Ascending aorta (tissue), 2 donors: Measurements from ENCODE around the gene BLOC1S3. TPM values are rescaled to one million over a fixed set of nuclear protein-coding genes. Genes with fewer than 3 reads are reported as not detected.

Experiments
- DNase-seq, 2 donors: peaks; one replicate each; pipeline ENCODE4 v3.0.0-alpha.2; 2019; ENCODE audit warnings: low spot score in 2 of 2
- H3K27ac ChIP-seq, 2 donors: fragments of 200-600 bp; sonication (generic); one replicate each; pipeline ENCODE4 v1.5.1; 2016 to 2017; ENCODE audit warnings: mild to moderate bottlenecking in 1 of 2
- H3K27me3 ChIP-seq: fragments of 200-600 bp; sonication (generic); one replicate; pipeline ENCODE4 v1.5.1; 2017
- H3K36me3 ChIP-seq, 2 donors: fragments of 200-600 bp; sonication (generic); one replicate each; pipeline ENCODE4 v1.5.1; 2016
- H3K4me1 ChIP-seq, 2 donors: fragments of 200-600 bp; sonication (generic); one replicate each; pipeline ENCODE4 v1.5.1; 2016 to 2017; ENCODE audit warnings: mild to moderate bottlenecking in 1 of 2
- H3K4me3 ChIP-seq, 2 donors: fragments of 200-600 bp; sonication (generic); one replicate each; pipeline ENCODE4 v1.5.1; 2016 to 2017; ENCODE audit warnings: mild to moderate bottlenecking in 1 of 2
- H3K9me3 ChIP-seq, 2 donors: fragments of 200-600 bp; sonication (generic); one replicate each; pipeline ENCODE4 v1.5.1; 2016
- CTCF ChIP-seq, 3 experiments: fragments of 200-600 bp in 2 of 3; fragments of 450-650 bp in 1 of 3; sonication (generic) in 2 of 3; IDR thresholded peaks; one replicate each; pipeline ENCODE4 v1.5.1; 2016 to 2019; ENCODE audit warnings: antibody characterized with exemption in 3 of 3, mild to moderate bottlenecking in 1 of 3, moderate library complexity in 1 of 3
- intact Hi-C: fragments of 100-400 bp; cut with DNase I; formaldehyde crosslinking; loops from one replicate; pipeline ENCODE4 v1.15.1; 2023
- total RNA-seq: library from RNA; depleted of rRNA; stranded (reverse); fragments of >200 nt; gene quantifications from one replicate; pipeline ENCODE4 v1.1.0, GENCODE V29; 2016

Gene BLOC1S3
- total RNA-seq, 1 donor from 2014 or later = 0.32 TPM

- no peaks in the 10 kb centered on the region for H3K4me1 ChIP-seq
- H3K27me3 ChIP-seq = no peaks in the 10 kb centered on the region
- no peak overlapping the region for H3K27ac ChIP-seq
- TF ChIP-seq CTCF (IDR thresholded peaks at IDR 0.05) = no peak
- H3K9me3 ChIP-seq = no peaks in the 10 kb centered on the region
- no peak overlapping the region for H3K4me3 ChIP-seq
- no peaks in the 10 kb centered on the region for H3K36me3 ChIP-seq
- intact Hi-C loops = no loop called here
- no peak for DNase-seq
These were observed 43.3 kb upstream of the BLOC1S3 start for GRCh38 chr19:45135176-45135885.

- Histone ChIP-seq H3K4me3 (no peak overlapping the region), H3K4me1 (no peaks in the 10 kb centered on the region), H3K27ac (no peak overlapping the region), H3K9me3 (no peaks in the 10 kb centered on the region), H3K36me3 (peaks cover 8 to 11% of the 10 kb centered on the region in 2 donors), H3K27me3 (no peaks in the 10 kb centered on the region)
- intact Hi-C loops = no loop called here
- no peak for DNase-seq
- TF ChIP-seq CTCF (IDR thresholded peaks at IDR 0.05) = no peak
These were observed 41.9 kb upstream of the BLOC1S3 start for GRCh38 chr19:45136507-45137178.

- Histone ChIP-seq H3K36me3 (peaks cover 13 to 17% of the 10 kb centered on the region in 2 donors), H3K27ac (no peak overlapping the region), H3K9me3 (no peaks in the 10 kb centered on the region), H3K4me1 (no peaks in the 10 kb centered on the region), H3K27me3 (no peaks in the 10 kb centered on the region), H3K4me3 (no peak overlapping the region)
- intact Hi-C loops = no loop called here
- no peak for DNase-seq
- TF ChIP-seq CTCF (IDR thresholded peaks at IDR 0.05) = no peak
These were observed 41.3 kb upstream of the BLOC1S3 start for GRCh38 chr19:45137179-45137761.

- Histone ChIP-seq H3K27me3 (no peaks in the 10 kb centered on the region), H3K4me1 (no peaks in the 10 kb centered on the region), H3K36me3 (peaks cover 21 to 28% of the 10 kb centered on the region in 2 donors), H3K9me3 (no peaks in the 10 kb centered on the region), H3K27ac (no peak overlapping the region), H3K4me3 (no peak overlapping the region)
- intact Hi-C loops = no loop called here
- no peak for DNase-seq
- no peak for TF ChIP-seq CTCF (IDR thresholded peaks at IDR 0.05)
These were observed 40.3 kb upstream of the BLOC1S3 start for GRCh38 chr19:45138303-45138751.

GRCh38 chr19:45139286-45140143 lies 39.1 kb upstream of the BLOC1S3 start:
- no peak for TF ChIP-seq CTCF (IDR thresholded peaks at IDR 0.05)
- no peak overlapping the region for H3K27ac ChIP-seq
- intact Hi-C loops = no loop called here
- DNase-seq = no peak
- no peaks in the 10 kb centered on the region for H3K27me3 ChIP-seq
- H3K36me3 ChIP-seq = peaks cover 33 to 35% of the 10 kb centered on the region in 2 donors
- no peaks in the 10 kb centered on the region for H3K4me1 ChIP-seq
- H3K4me3 ChIP-seq = no peak overlapping the region
- H3K9me3 ChIP-seq = no peaks in the 10 kb centered on the region
